ENCODE results near the gene RHEX. TPM values are rescaled to one million over a fixed set of nuclear protein-coding genes. Genes with fewer than 3 reads are reported as not detected.
A peak's percentile ranks its signal among the peaks of the same experiment; 100 is the strongest.

The RHEX gene
- total RNA-seq, 1 donor from 2014 or later = not detected

GRCh38 chr1:206032380-206033140 lies 20.4 kb upstream of the RHEX start:
- Histone ChIP-seq H3K27me3 (no peaks in the 10 kb centered on the region), H3K79me2 (ENCODE audit: low read depth) (no peaks in the 10 kb centered on the region), H3K36me3 (no peaks in the 10 kb centered on the region), H3K9ac (no peak overlapping the region), H3F3A (ENCODE audit: low read depth) (no peaks in the 10 kb centered on the region), H2AFZ (replicated peaks) (no peak overlapping the region), H3K4me1 (peaks cover 7% of the 10 kb centered on the region), H3K4me3 (no peak overlapping the region), H3K27ac (no peak overlapping the region), H4K20me1 (ENCODE audit: low read depth) (no peaks in the 10 kb centered on the region), H3K9me3 (ENCODE audit: low read depth) (no peaks in the 10 kb centered on the region), H3K4me2 (no peak overlapping the region)
- DNase-seq (ENCODE audit: low spot score) = no peak
- TF ChIP-seq CTCF (IDR thresholded peaks at IDR 0.05) = no peak
- Mint-ChIP-seq H3K4me1 (peaks cover 28% of the 10 kb centered on the region), H3K4me3 (no peak overlapping the region), H3K27ac (no peak overlapping the region), H3K36me3 (no peaks in the 10 kb centered on the region), H3K27me3 (ENCODE audit: insufficient read depth, low read depth) (peaks cover 29% of the 10 kb centered on the region), H3K9me3 (peaks cover 7% of the 10 kb centered on the region)

GRCh38 chr1:206035027-206035426 lies 17.9 kb upstream of the RHEX start:
- H3K27me3 Mint-ChIP-seq (ENCODE audit: insufficient read depth, low read depth) = peaks cover 38% of the 10 kb centered on the region
- peaks cover 7% of the 10 kb centered on the region for H3K9me3 Mint-ChIP-seq
- H2AFZ ChIP-seq (replicated peaks) = no peak overlapping the region
- H3K36me3 ChIP-seq = no peaks in the 10 kb centered on the region
- H3K4me3 ChIP-seq = no peak overlapping the region
- no peak overlapping the region for H3K4me2 ChIP-seq
- no peak overlapping the region for H3K4me3 Mint-ChIP-seq
- H3K27me3 ChIP-seq = no peaks in the 10 kb centered on the region
- H4K20me1 ChIP-seq (ENCODE audit: low read depth) = no peaks in the 10 kb centered on the region
- H3K9me3 ChIP-seq (ENCODE audit: low read depth) = no peaks in the 10 kb centered on the region
- no peak overlapping the region for H3K27ac ChIP-seq
- H3K36me3 Mint-ChIP-seq = no peaks in the 10 kb centered on the region
- peaks cover 19% of the 10 kb centered on the region for H3K4me1 ChIP-seq
- H3K27ac Mint-ChIP-seq = no peak overlapping the region
- peaks cover 50% of the 10 kb centered on the region for H3K4me1 Mint-ChIP-seq
- no peaks in the 10 kb centered on the region for H3F3A ChIP-seq (ENCODE audit: low read depth)
- DNase-seq (ENCODE audit: low spot score) = no peak
- TF ChIP-seq CTCF (IDR thresholded peaks at IDR 0.05) = no peak
- TF ChIP-seq EZH2phosphoT487 (IDR thresholded peaks at IDR 0.05) = no peak
- no peak for TF ChIP-seq EZH2 (IDR thresholded peaks at IDR 0.05)
- H3K79me2 ChIP-seq (ENCODE audit: low read depth) = no peaks in the 10 kb centered on the region
- H3K9ac ChIP-seq = no peak overlapping the region

GRCh38 chr1:206036663-206037455 lies 16.1 kb upstream of the RHEX start:
- Histone ChIP-seq H3K27me3 (no peaks in the 10 kb centered on the region), H2AFZ (replicated peaks) (no peak overlapping the region), H3K9ac (no peak overlapping the region), H3F3A (ENCODE audit: low read depth) (no peaks in the 10 kb centered on the region), H3K27ac (no peak overlapping the region), H3K36me3 (no peaks in the 10 kb centered on the region), H3K4me3 (no peak overlapping the region), H4K20me1 (ENCODE audit: low read depth) (no peaks in the 10 kb centered on the region), H3K9me3 (ENCODE audit: low read depth) (no peaks in the 10 kb centered on the region), H3K79me2 (ENCODE audit: low read depth) (no peaks in the 10 kb centered on the region), H3K4me1 (peaks cover 29% of the 10 kb centered on the region), H3K4me2 (no peak overlapping the region)
- H3K9me3 Mint-ChIP-seq = peaks cover 7% of the 10 kb centered on the region
- DNase-seq (ENCODE audit: low spot score) = no peak
- TF ChIP-seq EZH2phosphoT487 (IDR thresholded peaks at IDR 0.05) = no peak
- H3K27me3 Mint-ChIP-seq (ENCODE audit: insufficient read depth, low read depth) = peaks cover 41% of the 10 kb centered on the region
- no peak overlapping the region for H3K27ac Mint-ChIP-seq
- peaks cover 59% of the 10 kb centered on the region for H3K4me1 Mint-ChIP-seq
- H3K4me3 Mint-ChIP-seq = no peak overlapping the region
- H3K36me3 Mint-ChIP-seq = no peaks in the 10 kb centered on the region

GRCh38 chr1:206037581-206037980 lies 15.4 kb upstream of the RHEX start:
- peaks cover 29% of the 10 kb centered on the region for H3K4me1 ChIP-seq
- H3K27me3 ChIP-seq = no peaks in the 10 kb centered on the region
- Mint-ChIP-seq H3K27me3 (ENCODE audit: insufficient read depth, low read depth) (peaks cover 35% of the 10 kb centered on the region), H3K27ac (no peak overlapping the region), H3K4me1 (peaks cover 59% of the 10 kb centered on the region), H3K36me3 (no peaks in the 10 kb centered on the region), H3K4me3 (no peak overlapping the region), H3K9me3 (peaks cover 7% of the 10 kb centered on the region)
- no peaks in the 10 kb centered on the region for H3K79me2 ChIP-seq (ENCODE audit: low read depth)
- DNase-seq (ENCODE audit: low spot score) = peak; percentile 26
- no peak overlapping the region for H3K9ac ChIP-seq
- H4K20me1 ChIP-seq (ENCODE audit: low read depth) = no peaks in the 10 kb centered on the region
- H3K27ac ChIP-seq = no peak overlapping the region
- H3K36me3 ChIP-seq = no peaks in the 10 kb centered on the region
- TF ChIP-seq EZH2 (IDR thresholded peaks at IDR 0.05) = no peak
- no peak for TF ChIP-seq CTCF (IDR thresholded peaks at IDR 0.05)
- no peak for TF ChIP-seq EZH2phosphoT487 (IDR thresholded peaks at IDR 0.05)
- no peaks in the 10 kb centered on the region for H3K9me3 ChIP-seq (ENCODE audit: low read depth)
- H3F3A ChIP-seq (ENCODE audit: low read depth) = no peaks in the 10 kb centered on the region
- H2AFZ ChIP-seq (replicated peaks) = no peak overlapping the region
- peak overlapping the region; percentile 32 for H3K4me2 ChIP-seq
- H3K4me3 ChIP-seq = no peak overlapping the region

Data from neural progenitor cell (in vitro differentiated cells).